Measurements from ENCODE around the gene DLX4. TPM values are rescaled to one million over a fixed set of nuclear protein-coding genes. Genes with fewer than 3 reads are reported as not detected.

Gene DLX4
- total and polyA plus RNA-seq, 9 donors: 0.10 TPM; not detected in 8

- intact Hi-C loops (cut with DNase I): no loop called here
- no peak for DNase-seq
- TF ChIP-seq, protein P1, sequence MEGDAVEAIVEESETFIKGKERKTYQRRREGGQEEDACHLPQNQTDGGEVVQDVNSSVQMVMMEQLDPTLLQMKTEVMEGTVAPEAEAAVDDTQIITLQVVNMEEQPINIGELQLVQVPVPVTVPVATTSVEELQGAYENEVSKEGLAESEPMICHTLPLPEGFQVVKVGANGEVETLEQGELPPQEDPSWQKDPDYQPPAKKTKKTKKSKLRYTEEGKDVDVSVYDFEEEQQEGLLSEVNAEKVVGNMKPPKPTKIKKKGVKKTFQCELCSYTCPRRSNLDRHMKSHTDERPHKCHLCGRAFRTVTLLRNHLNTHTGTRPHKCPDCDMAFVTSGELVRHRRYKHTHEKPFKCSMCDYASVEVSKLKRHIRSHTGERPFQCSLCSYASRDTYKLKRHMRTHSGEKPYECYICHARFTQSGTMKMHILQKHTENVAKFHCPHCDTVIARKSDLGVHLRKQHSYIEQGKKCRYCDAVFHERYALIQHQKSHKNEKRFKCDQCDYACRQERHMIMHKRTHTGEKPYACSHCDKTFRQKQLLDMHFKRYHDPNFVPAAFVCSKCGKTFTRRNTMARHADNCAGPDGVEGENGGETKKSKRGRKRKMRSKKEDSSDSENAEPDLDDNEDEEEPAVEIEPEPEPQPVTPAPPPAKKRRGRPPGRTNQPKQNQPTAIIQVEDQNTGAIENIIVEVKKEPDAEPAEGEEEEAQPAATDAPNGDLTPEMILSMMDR (IDR thresholded peaks at IDR 0.05): no peak
- no peak for TF ChIP-seq EP300 (IDR thresholded peaks at IDR 0.05)
- TF ChIP-seq POLR2A (IDR thresholded peaks at IDR 0.05): no peak
Measured at GRCh38 chr17:50015146-50015545, 46.2 kb downstream of the DLX4 start.

DNA sequence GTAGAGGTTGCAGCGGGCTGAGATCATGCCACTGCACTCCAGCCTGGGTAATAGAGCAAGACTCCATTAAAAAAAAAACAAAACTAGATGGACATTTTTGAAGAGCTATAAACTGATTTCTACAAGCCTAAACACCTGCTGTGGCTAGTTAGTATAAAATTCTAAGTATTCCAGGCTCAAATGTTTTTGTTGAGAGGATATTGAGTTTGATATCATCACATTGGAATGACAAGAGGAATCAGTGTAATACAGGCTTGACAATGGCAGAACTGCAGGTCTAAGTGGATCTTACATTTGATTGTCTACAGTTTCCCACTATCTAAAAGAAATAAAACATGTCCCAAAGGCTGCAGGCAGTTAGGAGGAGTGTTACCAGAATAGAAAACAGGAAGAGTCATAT, 49.9 kb downstream of the DLX4 start:
- Histone ChIP-seq H3K27me3 (no peaks in the 10 kb centered on the region), H3K36me3 (no peaks in the 10 kb centered on the region), H3K4me3 (no peak overlapping the region), H3K27ac (no peak overlapping the region), H3K9me3 (no peaks in the 10 kb centered on the region), H3K4me1 (ENCODE audit: insufficient read depth) (no peaks in the 10 kb centered on the region)
- TF ChIP-seq EP300 (IDR thresholded peaks at IDR 0.05) (no peak), POLR2A (IDR thresholded peaks at IDR 0.05) (no peak)
- TF ChIP-seq, protein P1 (IDR thresholded peaks at IDR 0.05): no peak
- 89 to 96% (median 96%) methylated on average over 1 of the region's 1 CpG for WGBS, 3 donors
- intact Hi-C loops (cut with DNase I): no loop called here
- DNase-seq: no peak

More at GRCh38 chr17:50015146-50015545, 46.2 kb downstream of the DLX4 start:
- H3K27me3 ChIP-seq: no peaks in the 10 kb centered on the region
- H3K4me3 ChIP-seq: no peak overlapping the region
- no peak overlapping the region for H3K27ac ChIP-seq
- WGBS, 3 donors: 88 to 92% (median 89%) methylated on average over 2 of the region's 2 CpGs
- no peaks in the 10 kb centered on the region for H3K4me1 ChIP-seq (ENCODE audit: insufficient read depth)
- H3K9me3 ChIP-seq: no peaks in the 10 kb centered on the region
- no peaks in the 10 kb centered on the region for H3K36me3 ChIP-seq

DNA sequence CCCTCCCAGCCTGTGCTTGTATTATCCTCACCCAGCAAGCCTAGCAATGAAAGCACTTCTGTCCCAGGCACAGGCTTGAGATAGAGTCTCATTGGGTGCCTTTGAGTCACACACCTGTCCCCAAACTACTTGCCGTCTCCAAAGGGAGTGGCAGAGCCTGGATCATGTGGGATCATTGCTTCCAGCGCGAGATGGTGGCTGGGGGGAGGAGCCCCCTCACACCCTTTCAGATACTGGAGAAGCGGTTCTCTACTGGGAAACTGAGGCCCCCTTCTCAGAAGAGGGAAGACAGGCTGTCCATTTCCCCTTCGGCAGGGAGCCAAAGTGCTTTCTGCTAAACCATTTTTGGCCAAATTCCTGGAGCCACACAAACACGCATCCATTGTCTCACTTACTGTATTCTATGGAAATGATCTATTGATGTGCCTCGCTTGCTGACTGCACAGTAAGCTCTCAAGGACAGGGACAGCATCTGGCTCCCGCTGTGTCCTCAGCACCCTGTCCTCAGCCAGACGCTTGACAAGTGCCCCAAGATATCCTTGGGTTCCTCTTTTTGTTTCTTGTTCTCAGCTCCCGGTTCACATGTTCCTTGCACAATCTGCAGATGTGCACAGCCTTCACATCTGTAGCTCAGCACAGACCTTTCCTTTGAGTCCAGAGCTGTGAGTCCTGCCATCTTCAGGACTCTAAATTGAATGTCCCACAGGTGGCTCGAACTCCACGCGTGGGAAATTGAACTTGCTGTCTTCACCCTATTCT, 52.0 kb downstream of the DLX4 start:
- TF ChIP-seq EP300 (IDR thresholded peaks at IDR 0.05) (no peak), POLR2A (IDR thresholded peaks at IDR 0.05) (no peak)
- TF ChIP-seq, protein P1 (IDR thresholded peaks at IDR 0.05): no peak
- 63 to 68% (median 65%) methylated on average over 13 of the region's 13 CpGs for WGBS, 3 donors
- no peak for DNase-seq
- H3K9me3 ChIP-seq: no peaks in the 10 kb centered on the region
- no peaks in the 10 kb centered on the region for H3K36me3 ChIP-seq
- no peaks in the 10 kb centered on the region for H3K4me1 ChIP-seq (ENCODE audit: insufficient read depth)
- H3K27me3 ChIP-seq: no peaks in the 10 kb centered on the region
- intact Hi-C loops (cut with DNase I): loop anchor here in 2 of 4 donors (10.0 kb wide), 2 partner anchors 274 to 284 kb away; no protein-coding TSS in a partner anchor
- no peak overlapping the region for H3K27ac ChIP-seq
- H3K4me3 ChIP-seq: no peak overlapping the region

DNA sequence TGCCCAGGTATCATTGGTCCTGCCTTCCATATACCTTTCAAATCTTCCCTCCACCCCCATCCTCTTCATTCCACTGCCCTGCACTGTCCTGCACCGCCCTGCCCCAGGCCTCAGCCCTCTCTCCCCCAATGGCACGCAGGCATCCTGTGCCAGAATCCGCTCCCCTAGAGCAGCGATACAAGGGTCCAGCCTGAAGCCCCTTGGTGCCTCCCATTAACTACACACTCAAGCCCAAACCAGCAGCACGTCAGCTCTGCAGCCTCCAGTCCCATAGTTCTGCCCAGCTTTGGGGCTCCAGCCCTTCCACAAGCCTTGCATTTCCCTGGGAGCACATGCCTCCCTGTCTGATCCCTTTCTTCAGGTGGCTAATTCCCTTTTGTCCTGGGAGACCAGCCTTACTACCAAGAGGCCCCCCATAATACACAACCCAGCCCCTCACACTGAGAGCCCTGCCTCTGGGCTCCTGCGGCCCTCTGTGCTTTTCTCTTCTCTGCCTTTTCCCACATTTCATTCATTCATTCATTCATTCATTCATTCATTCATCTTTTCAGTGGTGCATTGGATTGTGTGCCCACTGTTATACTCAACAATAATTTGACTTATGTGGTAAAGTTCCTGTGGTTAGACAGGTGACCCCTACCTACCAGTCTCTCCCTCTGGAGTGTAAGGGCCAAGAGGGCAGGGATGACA, 52.8 kb downstream of the DLX4 start:
- no peak overlapping the region for H3K4me3 ChIP-seq
- intact Hi-C loops (cut with DNase I): loop anchor here in 2 of 4 donors (10.0 kb wide), 2 partner anchors 273 to 283 kb away; no protein-coding TSS in a partner anchor
- no peak overlapping the region for H3K27ac ChIP-seq
- no peaks in the 10 kb centered on the region for H3K9me3 ChIP-seq
- no peaks in the 10 kb centered on the region for H3K4me1 ChIP-seq (ENCODE audit: insufficient read depth)
- no peak for TF ChIP-seq POLR2A (IDR thresholded peaks at IDR 0.05)
- no peak for TF ChIP-seq EP300 (IDR thresholded peaks at IDR 0.05)
- TF ChIP-seq, protein P1 (IDR thresholded peaks at IDR 0.05): no peak
- no peaks in the 10 kb centered on the region for H3K27me3 ChIP-seq
- no peaks in the 10 kb centered on the region for H3K36me3 ChIP-seq
- no peak for DNase-seq
- 94% methylated on average over 6 of the region's 6 CpGs for WGBS, 3 donors
